NCI-H2029 treated with DMSO at 0.1 percent for 48 hours (cell line): Measurements from ENCODE around the gene MCM3.

Source experiments
- DNase-seq: peaks from one replicate; lab custom pipeline; 2025; lab: John Stamatoyannopoulos, UW

Gene MCM3

GRCh38 chr6:52284460-52285176 is at the start of gene MCM3:
MCM3 (minus strand) TSS chr6:52284742; CDS start chr6:52284674, 68 bp downstream.
- DNase-seq, result peak; percentile 99

DNA sequence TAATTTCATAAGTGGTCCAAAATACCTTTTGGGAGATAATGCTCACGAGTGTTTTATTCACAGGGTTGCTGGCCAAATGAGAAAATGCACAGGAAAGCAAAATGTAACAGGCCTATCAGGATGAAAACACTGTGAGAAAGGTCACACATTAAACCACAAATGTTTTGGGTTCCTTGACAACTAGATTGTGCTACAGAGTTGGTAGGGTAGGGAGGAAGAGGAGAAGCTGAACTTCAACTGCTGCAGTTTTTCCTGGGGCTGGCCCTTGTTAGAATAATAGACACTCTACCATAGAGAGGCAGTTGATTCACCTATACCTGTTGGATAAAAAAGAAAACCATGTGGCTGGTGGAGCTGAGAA is 49.3 kb upstream of the MCM3 start:
- no peak for DNase-seq

- no peak for DNase-seq
These were observed 47.4 kb upstream of the MCM3 start for GRCh38 chr6:52331793-52332457.

DNA sequence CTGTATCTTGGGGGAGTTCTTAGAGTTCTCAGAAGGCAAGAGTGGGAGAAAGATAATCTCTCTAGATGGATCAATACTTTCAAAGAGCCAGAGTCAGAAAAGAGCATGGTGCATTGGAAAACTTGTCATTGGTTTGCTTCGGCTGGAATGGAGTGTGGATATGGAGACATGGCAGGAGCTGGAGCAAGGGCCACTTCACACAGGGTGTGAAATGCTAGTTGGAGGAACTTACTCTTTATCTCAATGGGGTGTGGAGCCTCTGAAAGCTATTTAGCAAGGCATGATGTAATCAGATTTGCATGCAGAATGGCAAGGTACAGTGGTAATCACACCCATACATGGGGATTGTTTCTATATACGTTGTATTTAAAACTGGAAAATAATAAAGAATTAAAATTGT is 45.9 kb upstream of the MCM3 start:
- DNase-seq, result no peak

GRCh38 chr6:52328729-52329128 is 44.2 kb upstream of the MCM3 start:
- DNase-seq, result peak; percentile 17

DNA sequence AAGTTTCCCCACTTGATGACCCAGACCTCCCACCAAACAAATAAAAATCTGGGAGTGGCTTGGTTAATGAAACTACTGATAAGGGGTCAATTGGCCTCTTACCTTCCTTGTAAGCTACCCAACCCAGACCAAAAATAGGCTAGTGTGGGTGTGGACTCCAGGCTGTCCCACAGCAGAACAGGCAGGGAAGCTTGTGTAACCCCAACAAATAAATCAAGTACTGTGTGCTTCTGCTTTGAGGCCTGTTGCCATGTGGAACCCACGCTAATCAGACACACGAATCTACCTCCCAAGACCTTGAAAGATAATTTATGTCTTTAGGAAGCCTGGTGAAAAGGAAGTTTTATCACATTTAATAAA is 43.7 kb upstream of the MCM3 start:
- no peak for DNase-seq

GRCh38 chr6:52326540-52327364 is 42.2 kb upstream of the MCM3 start:
- DNase-seq, result no peak

- no peak for DNase-seq
These were observed 41.3 kb upstream of the MCM3 start for GRCh38 chr6:52325695-52326471.

DNA sequence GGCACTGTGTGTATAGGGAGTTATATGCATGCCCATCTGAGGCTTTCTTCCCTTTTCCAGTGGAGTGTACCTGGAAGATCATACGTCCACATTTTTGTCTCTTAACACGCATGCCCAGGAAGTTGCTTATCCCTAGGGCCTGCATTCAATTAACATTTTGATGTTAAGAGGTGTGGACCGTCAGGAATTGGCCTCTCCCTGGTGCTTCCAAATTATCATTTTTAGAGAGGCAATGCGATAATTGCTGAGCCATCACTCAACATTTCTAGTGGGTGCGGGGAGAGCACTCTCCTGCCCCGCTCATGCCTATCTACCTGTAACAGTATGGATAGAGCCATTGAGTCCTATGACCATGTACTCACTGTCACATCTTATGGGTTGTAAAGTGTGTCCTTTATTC is 39.6 kb upstream of the MCM3 start:
- no peak for DNase-seq

- DNase-seq, result no peak
These were observed 33.5 kb upstream of the MCM3 start for GRCh38 chr6:52317841-52318581.

DNA sequence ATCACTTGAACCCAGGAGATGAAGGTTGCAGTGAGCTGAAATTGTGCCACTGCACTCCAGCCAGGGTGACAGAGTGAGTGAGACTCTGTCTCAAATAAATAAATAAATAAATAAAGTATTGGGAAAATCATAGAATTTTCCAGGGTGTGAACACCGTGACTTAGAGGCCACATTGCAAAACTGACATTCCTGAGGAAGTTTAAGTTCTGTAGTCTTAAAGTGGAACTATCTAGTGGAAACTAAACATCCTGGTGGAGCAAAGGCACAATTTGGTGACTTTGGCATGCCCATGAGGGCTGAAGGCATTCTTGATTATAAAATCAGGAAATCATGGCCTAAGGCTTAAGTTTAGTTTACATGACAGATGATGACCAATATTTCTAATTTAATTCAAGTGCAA is 32.7 kb upstream of the MCM3 start:
- DNase-seq, result no peak

- no peak for DNase-seq
These were observed 30.2 kb upstream of the MCM3 start for GRCh38 chr6:52314752-52315151.

DNA sequence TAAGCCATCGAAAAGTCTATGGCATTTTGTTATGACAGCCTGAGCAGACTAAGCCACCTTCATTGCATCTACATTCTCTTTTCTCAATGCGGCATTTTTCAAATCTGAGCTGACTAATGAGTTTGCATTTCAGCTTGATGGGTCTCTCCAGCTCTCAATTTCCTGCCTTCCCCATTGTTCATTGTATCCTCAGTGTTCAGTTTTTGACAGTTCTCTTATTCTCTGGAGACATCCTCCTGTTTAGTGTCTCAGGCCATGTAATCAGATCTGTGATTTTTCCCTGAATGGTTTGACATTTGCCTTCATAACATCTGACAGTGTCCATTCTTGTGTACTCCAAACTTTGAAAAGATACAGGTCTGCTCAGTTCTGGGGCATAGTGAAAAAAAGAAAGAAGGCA is 27.9 kb upstream of the MCM3 start:
- no peak for DNase-seq

GRCh38 chr6:52310932-52311331 is 26.4 kb upstream of the MCM3 start:
- DNase-seq, result no peak

GRCh38 chr6:52307900-52308372 is 23.4 kb upstream of the MCM3 start:
- DNase-seq, result no peak

GRCh38 chr6:52306972-52307870 is 22.7 kb upstream of the MCM3 start:
- DNase-seq, result no peak

DNA sequence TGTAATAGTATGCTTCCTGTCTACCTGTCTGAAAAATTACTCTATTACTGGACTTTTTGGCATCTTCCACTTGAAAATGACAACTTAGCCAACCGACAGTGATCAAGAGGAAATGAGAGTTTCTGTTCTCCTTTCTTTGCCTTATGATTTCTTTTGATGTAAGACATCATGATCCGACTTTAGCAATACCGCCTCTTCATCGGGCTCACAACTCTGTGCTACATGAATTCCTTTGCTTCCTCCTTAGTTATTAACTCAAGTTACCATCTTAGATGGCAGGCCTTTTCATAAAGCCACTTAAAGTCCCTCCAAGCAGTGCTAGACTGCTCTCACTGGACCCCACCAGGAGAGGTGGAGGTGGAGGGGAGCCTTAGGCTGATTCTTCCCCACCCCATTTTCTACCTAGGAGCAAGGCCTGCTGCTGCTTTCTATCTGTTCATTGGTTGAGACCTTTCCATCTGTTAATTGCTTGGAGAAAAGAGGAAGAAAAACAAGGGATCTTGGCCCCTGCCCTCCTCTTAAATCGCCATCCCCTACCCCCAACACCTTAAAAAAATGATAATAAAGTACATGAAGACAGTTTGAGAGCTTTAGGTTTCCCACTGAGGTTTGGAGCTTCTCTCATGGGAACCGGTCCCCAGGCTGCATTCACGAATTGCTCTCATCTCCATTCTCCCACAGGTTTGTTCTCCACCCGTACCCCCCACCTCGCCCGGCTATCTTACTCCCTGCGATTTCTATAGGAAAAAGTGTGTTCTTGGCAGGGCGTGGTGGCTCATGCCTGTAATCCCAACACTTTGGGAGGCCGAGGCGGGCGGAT is 21.6 kb upstream of the MCM3 start:
- DNase-seq, result no peak

GRCh38 chr6:52305411-52305810 is 20.9 kb upstream of the MCM3 start:
- no peak for DNase-seq

GRCh38 chr6:52304983-52305390 is 20.4 kb upstream of the MCM3 start:
- no peak for DNase-seq

- no peak for DNase-seq
These were observed 18.6 kb upstream of the MCM3 start for GRCh38 chr6:52303178-52303577.
